ENCODE measurements around the gene CCR5AS.
"Not testable (repeated sequence)": the region's sequence is repeated elsewhere in the genome, so short reads cannot be mapped to it uniquely, and the experiment has no call there.

CCR5AS gene

DNA sequence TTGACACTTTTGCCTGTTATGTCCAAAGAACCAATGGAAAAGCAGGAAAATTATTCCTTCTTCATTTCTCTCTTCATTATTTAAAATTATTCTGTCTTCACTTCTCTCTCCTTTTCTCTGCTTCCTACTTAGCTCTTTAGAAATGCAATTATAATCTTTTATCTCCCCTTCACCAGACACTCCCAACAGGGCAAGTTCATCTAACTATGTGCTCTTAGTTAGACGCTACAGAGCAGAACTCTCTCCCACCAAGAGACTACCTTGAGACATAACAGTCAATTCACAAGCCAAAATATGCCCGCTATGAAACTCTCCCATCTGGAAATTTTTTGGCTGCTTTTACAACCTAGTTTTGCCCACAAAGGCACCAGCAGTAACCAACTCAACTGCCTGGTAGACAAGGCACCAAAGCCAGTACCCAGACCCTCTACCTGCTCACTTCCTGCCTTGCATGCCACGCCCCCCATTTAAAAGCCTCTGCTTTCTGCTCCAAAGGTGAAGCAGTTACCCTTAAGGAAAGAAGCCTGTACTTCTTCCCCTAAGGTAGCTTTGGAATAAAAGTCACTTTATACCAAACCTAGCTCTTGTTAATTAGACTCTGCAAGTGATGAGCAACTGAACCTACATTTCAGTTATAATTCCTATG is 28.3 kb upstream of the CCR5AS start:
- peaks cover 11 to 19% (median 15%) of the 10 kb centered on the region in 7 donors for H3K9me3 Mint-ChIP-seq
- no peak for DNase-seq
- H3K4me3 Mint-ChIP-seq: no peak overlapping the region
- Histone ChIP-seq H3K4me2 (replicated peaks; ENCODE audit: extremely low read depth, low read length, poor library complexity, severe bottlenecking) (no peak overlapping the region), H2AFZ (ENCODE audit: insufficient read depth, low read depth, low read length, poor library complexity, severe bottlenecking) (no peak overlapping the region), H4K20me1 (ENCODE audit: insufficient read depth, low read length) (no peaks in the 10 kb centered on the region), H3K36me3 (replicated peaks in 1 of 2; ENCODE audit: control insufficient read depth in 1 of 2, insufficient read depth in 2 of 2, low read length in 2 of 2) (no peaks in the 10 kb centered on the region), H3K27ac (ENCODE audit: low read depth in 1 of 2, low read length in 2 of 2) (no peak overlapping the region), H3K9me3 (replicated peaks in 1 of 2; ENCODE audit: control insufficient read depth in 1 of 2, insufficient read depth in 1 of 2, low read length in 2 of 2) (peaks cover 11 to 15% of the 10 kb centered on the region in 2 donors), H3K27me3 (ENCODE audit: control insufficient read depth in 2 of 2, insufficient read depth in 2 of 2, low read length in 2 of 2) (no peaks in the 10 kb centered on the region), H3K9ac (ENCODE audit: insufficient read depth, low read length, poor library complexity, severe bottlenecking) (no peak overlapping the region), H3K4me3 (replicated peaks in 1 of 3; ENCODE audit: low read depth in 2 of 3, low read length in 3 of 3) (no peak overlapping the region), H3K4me1 (ENCODE audit: control insufficient read depth in 1 of 2, insufficient read depth in 2 of 2, low read length in 2 of 2) (peaks cover 0 to 8% of the 10 kb centered on the region in 2 donors), H3K79me2 (ENCODE audit: insufficient read depth, low read length) (no peaks in the 10 kb centered on the region)
- TF ChIP-seq, protein P1, sequence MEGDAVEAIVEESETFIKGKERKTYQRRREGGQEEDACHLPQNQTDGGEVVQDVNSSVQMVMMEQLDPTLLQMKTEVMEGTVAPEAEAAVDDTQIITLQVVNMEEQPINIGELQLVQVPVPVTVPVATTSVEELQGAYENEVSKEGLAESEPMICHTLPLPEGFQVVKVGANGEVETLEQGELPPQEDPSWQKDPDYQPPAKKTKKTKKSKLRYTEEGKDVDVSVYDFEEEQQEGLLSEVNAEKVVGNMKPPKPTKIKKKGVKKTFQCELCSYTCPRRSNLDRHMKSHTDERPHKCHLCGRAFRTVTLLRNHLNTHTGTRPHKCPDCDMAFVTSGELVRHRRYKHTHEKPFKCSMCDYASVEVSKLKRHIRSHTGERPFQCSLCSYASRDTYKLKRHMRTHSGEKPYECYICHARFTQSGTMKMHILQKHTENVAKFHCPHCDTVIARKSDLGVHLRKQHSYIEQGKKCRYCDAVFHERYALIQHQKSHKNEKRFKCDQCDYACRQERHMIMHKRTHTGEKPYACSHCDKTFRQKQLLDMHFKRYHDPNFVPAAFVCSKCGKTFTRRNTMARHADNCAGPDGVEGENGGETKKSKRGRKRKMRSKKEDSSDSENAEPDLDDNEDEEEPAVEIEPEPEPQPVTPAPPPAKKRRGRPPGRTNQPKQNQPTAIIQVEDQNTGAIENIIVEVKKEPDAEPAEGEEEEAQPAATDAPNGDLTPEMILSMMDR (IDR thresholded peaks at IDR 0.05): no peak
- peaks cover 0 to 1% (median 0%) of the 10 kb centered on the region in 3 donors for H3K27me3 Mint-ChIP-seq (ENCODE audit: low read depth in 3 of 3)
- peaks cover 0 to 2% of the 10 kb centered on the region in 2 donors for H3K36me3 Mint-ChIP-seq
- WGBS (ENCODE audit: insufficient coverage): 100% methylated on average over 3 of the region's 3 CpGs
- no peak overlapping the region for H3K27ac Mint-ChIP-seq
- H3K4me1 Mint-ChIP-seq: peaks cover 13% of the 10 kb centered on the region
- intact Hi-C loops (cut with micrococcal nuclease): no loop called here

DNA sequence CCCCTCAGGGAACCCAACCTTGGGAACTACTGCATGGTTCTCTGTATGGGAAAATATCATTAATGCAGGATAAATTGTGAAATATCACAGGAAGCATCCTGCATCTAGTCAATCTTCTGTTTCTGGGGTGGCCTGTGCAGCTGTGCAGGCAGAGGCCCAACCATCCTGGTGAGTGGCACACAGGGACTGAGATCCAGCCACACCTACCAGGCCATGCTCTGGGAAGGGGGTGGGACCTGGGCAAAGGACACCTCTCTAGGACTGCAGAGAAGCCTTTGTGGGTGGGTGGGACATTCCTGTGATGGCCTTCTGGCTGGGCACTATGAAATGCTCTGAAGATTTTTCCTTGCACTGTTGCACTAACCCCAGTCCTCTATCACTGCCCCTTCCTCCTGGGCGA is 27.0 kb upstream of the CCR5AS start:
- Mint-ChIP-seq H3K4me1 (peaks cover 13% of the 10 kb centered on the region), H3K36me3 (peaks cover 0 to 2% of the 10 kb centered on the region in 2 donors)

DNA sequence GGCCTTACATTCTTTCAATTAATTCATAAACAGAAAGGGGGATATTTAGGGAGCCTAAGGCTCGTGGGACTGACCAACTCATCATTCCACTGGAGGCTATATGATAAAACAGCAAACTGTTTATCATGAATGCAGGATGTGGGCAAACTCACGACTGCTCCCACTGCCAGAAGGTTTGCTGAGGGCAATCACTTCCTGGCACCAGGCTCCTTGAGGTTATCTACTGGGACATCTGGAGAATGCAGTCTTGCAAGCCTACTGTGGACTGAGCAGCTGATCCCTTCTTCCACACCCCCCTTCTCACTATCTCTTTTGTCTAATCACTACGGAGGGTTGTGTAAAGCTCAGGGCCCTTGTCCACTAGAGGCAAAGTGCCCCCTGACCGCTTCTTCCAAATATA is 26.3 kb upstream of the CCR5AS start:
- H3K4me2 ChIP-seq (replicated peaks; ENCODE audit: extremely low read depth, low read length, poor library complexity, severe bottlenecking); DNase-seq; H3K27me3 ChIP-seq (ENCODE audit: control insufficient read depth in 2 of 2, insufficient read depth in 2 of 2, low read length in 2 of 2); H4K20me1 ChIP-seq (ENCODE audit: insufficient read depth, low read length); H3K27ac ChIP-seq (ENCODE audit: low read depth in 1 of 2, low read length in 2 of 2); H3K27me3 Mint-ChIP-seq (ENCODE audit: low read depth in 3 of 3); H3K4me3 Mint-ChIP-seq; H3K4me3 ChIP-seq (replicated peaks in 1 of 3; ENCODE audit: low read depth in 2 of 3, low read length in 3 of 3); H3K79me2 ChIP-seq (ENCODE audit: insufficient read depth, low read length); H3K36me3 Mint-ChIP-seq; H2AFZ ChIP-seq (ENCODE audit: insufficient read depth, low read depth, low read length, poor library complexity, severe bottlenecking); H3K9ac ChIP-seq (ENCODE audit: insufficient read depth, low read length, poor library complexity, severe bottlenecking); H3K4me1 ChIP-seq (ENCODE audit: control insufficient read depth in 1 of 2, insufficient read depth in 2 of 2, low read length in 2 of 2); intact Hi-C loops (cut with micrococcal nuclease); H3K36me3 ChIP-seq (replicated peaks in 1 of 2; ENCODE audit: control insufficient read depth in 1 of 2, insufficient read depth in 2 of 2, low read length in 2 of 2): not testable (repeated sequence)
- peaks cover 11 to 15% of the 10 kb centered on the region in 2 donors for H3K9me3 ChIP-seq (replicated peaks in 1 of 2; ENCODE audit: control insufficient read depth in 1 of 2, insufficient read depth in 1 of 2, low read length in 2 of 2)
- 64% methylated on average over 2 of the region's 4 CpGs for WGBS (ENCODE audit: insufficient coverage)
- Mint-ChIP-seq H3K4me1 (peaks cover 13% of the 10 kb centered on the region), H3K9me3 (peaks cover 11 to 19% (median 15%) of the 10 kb centered on the region in 7 donors), H3K27ac (peak overlapping the region in 2 of 7 donors; percentile 36 to 44)

More for the DNA sequence above, 27.0 kb upstream of the CCR5AS start:
- Histone ChIP-seq H3K9me3 (replicated peaks in 1 of 2; ENCODE audit: control insufficient read depth in 1 of 2, insufficient read depth in 1 of 2, low read length in 2 of 2) (peaks cover 11 to 15% of the 10 kb centered on the region in 2 donors), H2AFZ (ENCODE audit: insufficient read depth, low read depth, low read length, poor library complexity, severe bottlenecking) (no peak overlapping the region), H3K4me1 (ENCODE audit: control insufficient read depth in 1 of 2, insufficient read depth in 2 of 2, low read length in 2 of 2) (peaks cover 0 to 8% of the 10 kb centered on the region in 2 donors), H3K27me3 (ENCODE audit: control insufficient read depth in 2 of 2, insufficient read depth in 2 of 2, low read length in 2 of 2) (no peaks in the 10 kb centered on the region), H3K4me2 (replicated peaks; ENCODE audit: extremely low read depth, low read length, poor library complexity, severe bottlenecking) (no peak overlapping the region), H4K20me1 (ENCODE audit: insufficient read depth, low read length) (no peaks in the 10 kb centered on the region), H3K4me3 (replicated peaks in 1 of 3; ENCODE audit: low read depth in 2 of 3, low read length in 3 of 3) (no peak overlapping the region), H3K27ac (ENCODE audit: low read depth in 1 of 2, low read length in 2 of 2) (no peak overlapping the region), H3K36me3 (replicated peaks in 1 of 2; ENCODE audit: control insufficient read depth in 1 of 2, insufficient read depth in 2 of 2, low read length in 2 of 2) (no peaks in the 10 kb centered on the region), H3K9ac (ENCODE audit: insufficient read depth, low read length, poor library complexity, severe bottlenecking) (no peak overlapping the region), H3K79me2 (ENCODE audit: insufficient read depth, low read length) (no peaks in the 10 kb centered on the region)
- whole genome bisulfite sequencing (ENCODE audit: insufficient coverage): no CpG with 5 or more reads among the region's 1 CpG
- H3K9me3 Mint-ChIP-seq: peaks cover 11 to 19% (median 15%) of the 10 kb centered on the region in 7 donors
- no peak for DNase-seq
- TF ChIP-seq, protein P1 (IDR thresholded peaks at IDR 0.05): no peak
- no peak overlapping the region for H3K4me3 Mint-ChIP-seq
- intact Hi-C loops (cut with micrococcal nuclease): no loop called here
- no peak overlapping the region for H3K27ac Mint-ChIP-seq
- peaks cover 0 to 1% (median 0%) of the 10 kb centered on the region in 3 donors for H3K27me3 Mint-ChIP-seq (ENCODE audit: low read depth in 3 of 3)

Data from CD14-positive monocyte (primary cell).